Fibroblast of the aortic adventitia (primary cell): ENCODE data around the gene KIF26B. TPM values are rescaled to one million over a fixed set of nuclear protein-coding genes. Genes with fewer than 3 reads are reported as not detected.

ENCODE experiments used
- DNase-seq: peaks from one replicate; pipeline ENCODE4 v3.0.0-alpha.2; 2010; ENCODE audit warnings: low read depth
- H3K4me3 ChIP-seq: 2 replicates; pipeline ENCODE4 v1.5.1; 2011; ENCODE audit warnings: low read depth, mild to moderate bottlenecking, control low read depth, low read length, moderate library complexity
- CTCF ChIP-seq: IDR thresholded peaks from 2 replicates; pipeline ENCODE4 v1.5.1; 2011; ENCODE audit warnings: mild to moderate bottlenecking, low read length, control low read depth, inconsistent platforms; ENCODE audit not compliant: insufficient read depth
- total RNA-seq: library from RNA; depleted of rRNA; stranded (reverse); fragments of >200 nt; gene quantifications from 2 replicates; pipeline ENCODE4 v1.2.3, GENCODE V29; 2012; ENCODE audit warnings: low replicate concordance

KIF26B gene
- total RNA-seq, 1 donor, result 4.6 TPM

GRCh38 chr1:245370175-245370825 lies 215.5 kb downstream of the KIF26B start:
- TF ChIP-seq CTCF, result no peak
- DNase-seq, result no peak

GRCh38 chr1:245370905-245371581 lies 216.3 kb downstream of the KIF26B start:
- H3K4me3 ChIP-seq, result no peak overlapping the region
- TF ChIP-seq CTCF, result no peak
- no peak for DNase-seq

More at GRCh38 chr1:245370175-245370825, 215.5 kb downstream of the KIF26B start:
- no peak overlapping the region for H3K4me3 ChIP-seq

- H3K4me3 ChIP-seq, result no peak overlapping the region
- no peak for TF ChIP-seq CTCF
- DNase-seq, result no peak
Observed at GRCh38 chr1:245373131-245373530, 218.3 kb downstream of the KIF26B start.

- no peak overlapping the region for H3K4me3 ChIP-seq
- no peak for DNase-seq
- TF ChIP-seq CTCF, result no peak
Observed at GRCh38 chr1:245375789-245376460, 221.1 kb downstream of the KIF26B start.

GRCh38 chr1:245377854-245378253 lies 223.1 kb downstream of the KIF26B start:
- no peak for DNase-seq
- no peak for TF ChIP-seq CTCF

GRCh38 chr1:245378311-245378722 lies 223.5 kb downstream of the KIF26B start:
- DNase-seq, result no peak
- no peak for TF ChIP-seq CTCF
- H3K4me3 ChIP-seq, result no peak overlapping the region

More at GRCh38 chr1:245377854-245378253, 223.1 kb downstream of the KIF26B start:
- H3K4me3 ChIP-seq, result no peak overlapping the region
